GM18951 (cell line): ENCODE data around the gene GNAO1.
"Not testable (repeated sequence)": the region's sequence is repeated elsewhere in the genome, so short reads cannot be mapped to it uniquely, and the experiment has no call there.

Source experiments
- POLR2A ChIP-seq: IDR thresholded peaks from 4 replicates; pipeline ENCODE4 v1.6.1; 2011; ENCODE audit warnings: mild to moderate bottlenecking; ENCODE audit not compliant: insufficient read length, insufficient read depth; ENCODE audit errors: extremely low read depth
- in situ Hi-C: fragments of 300-500 bp; cut with MboI; formaldehyde crosslinking; loops from one replicate; pipeline ENCODE4 v1.12.0; 2022; ENCODE audit warnings: low sequenced_read_pairs, mixed read lengths, inconsistent platforms; ENCODE audit not compliant: unreplicated experiment

Gene GNAO1

DNA sequence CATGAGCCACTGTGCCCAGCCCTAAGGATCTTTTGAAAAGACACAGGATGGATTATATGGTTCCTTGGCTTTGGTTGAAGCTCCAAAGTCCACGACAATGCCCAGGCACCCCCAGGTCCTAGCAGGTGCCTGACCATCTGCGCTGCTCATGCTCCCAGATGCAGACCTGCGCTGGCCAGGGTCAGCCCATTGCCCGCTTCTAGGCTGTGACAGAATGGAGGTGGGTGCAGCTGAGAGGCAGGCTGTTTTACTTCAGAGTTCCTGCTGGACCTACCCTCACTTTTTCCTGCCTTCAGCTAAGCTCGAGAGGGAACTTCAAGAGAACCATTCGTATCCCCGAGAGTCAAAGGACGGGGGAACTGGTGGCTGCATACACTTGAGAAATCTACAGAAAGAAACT, 173.6 kb downstream of the GNAO1 start:
- in situ Hi-C loops, result no loop called here
- no peak for TF ChIP-seq POLR2A

DNA sequence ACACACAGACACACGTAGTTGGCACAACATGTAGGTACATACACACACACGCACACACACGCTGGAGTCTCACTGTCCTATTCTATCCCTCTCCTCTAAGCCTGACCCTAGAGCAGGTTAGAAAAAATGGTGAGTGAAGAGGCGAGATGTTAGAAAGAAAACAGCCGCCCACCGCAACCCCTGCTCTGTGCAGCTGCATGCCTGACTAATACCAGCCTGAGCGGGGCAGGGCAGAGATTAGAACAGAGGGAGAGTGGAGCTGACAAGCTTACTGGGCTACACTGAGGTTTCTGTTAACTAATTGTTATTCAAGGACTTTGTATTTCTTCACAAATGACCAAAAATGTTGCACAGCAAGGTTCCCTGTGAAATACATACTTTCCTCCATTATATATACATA, 174.3 kb downstream of the GNAO1 start:
- no peak for TF ChIP-seq POLR2A
- in situ Hi-C loops, result no loop called here

DNA sequence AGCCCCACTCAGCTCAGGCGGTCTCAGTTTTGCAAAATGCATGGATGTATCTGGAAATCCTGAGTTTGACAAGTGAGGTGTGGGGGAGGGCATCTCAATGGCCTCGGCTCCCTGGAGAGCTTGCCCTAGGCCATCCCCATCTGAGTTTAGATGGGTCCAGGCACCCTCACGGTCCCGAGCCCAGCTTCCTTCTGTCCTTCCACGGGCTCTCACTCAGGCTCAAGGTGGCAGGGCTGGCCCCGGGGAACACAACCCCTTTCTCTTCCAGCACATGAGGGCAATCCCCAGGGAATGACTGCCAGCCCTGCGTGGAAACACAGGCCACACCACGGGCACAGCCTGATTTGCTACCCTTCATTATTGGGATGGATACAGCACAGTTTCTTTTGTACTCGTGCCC, 175.7 kb downstream of the GNAO1 start:
- TF ChIP-seq POLR2A, result no peak
- in situ Hi-C loops, result no loop called here

DNA sequence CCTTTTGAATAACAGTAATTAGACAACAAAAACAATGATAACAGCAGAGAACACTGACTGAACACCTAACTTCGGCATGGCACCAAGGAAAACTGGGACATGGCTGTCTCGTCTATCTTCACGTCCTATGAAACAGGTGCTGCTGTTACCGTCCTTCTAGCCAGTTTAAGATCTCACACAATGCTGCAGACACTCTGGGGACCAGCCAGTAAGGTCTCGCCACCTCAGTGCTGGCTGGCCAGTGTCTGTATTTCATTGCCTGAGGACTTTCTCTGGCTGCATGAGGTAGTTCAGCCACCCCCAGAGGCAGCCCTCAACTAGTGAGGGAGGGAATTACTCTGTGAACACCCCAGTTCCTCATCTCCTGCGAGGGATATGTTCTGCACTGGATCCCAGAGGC, 176.5 kb downstream of the GNAO1 start:
- in situ Hi-C loops, result no loop called here
- TF ChIP-seq POLR2A, result no peak

DNA sequence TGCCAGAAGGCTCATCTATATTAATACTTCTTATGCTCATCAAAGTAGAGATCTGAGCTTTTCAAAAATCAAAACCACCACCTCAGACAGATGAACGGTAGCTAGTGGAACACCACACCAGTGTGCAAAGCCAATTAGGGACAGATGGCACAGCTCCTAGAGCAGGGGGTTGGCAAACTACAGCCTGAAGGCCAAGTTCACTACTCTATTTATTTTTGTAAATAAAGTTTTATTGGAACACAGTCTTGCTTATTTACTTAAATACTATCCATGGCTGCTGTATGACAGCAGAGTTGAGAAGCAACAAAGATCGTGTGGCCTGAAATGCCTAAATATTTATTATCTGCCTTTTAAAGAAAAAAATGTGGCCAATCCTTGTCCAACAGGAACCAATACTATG, 177.3 kb downstream of the GNAO1 start:
- in situ Hi-C loops, result no loop called here

DNA sequence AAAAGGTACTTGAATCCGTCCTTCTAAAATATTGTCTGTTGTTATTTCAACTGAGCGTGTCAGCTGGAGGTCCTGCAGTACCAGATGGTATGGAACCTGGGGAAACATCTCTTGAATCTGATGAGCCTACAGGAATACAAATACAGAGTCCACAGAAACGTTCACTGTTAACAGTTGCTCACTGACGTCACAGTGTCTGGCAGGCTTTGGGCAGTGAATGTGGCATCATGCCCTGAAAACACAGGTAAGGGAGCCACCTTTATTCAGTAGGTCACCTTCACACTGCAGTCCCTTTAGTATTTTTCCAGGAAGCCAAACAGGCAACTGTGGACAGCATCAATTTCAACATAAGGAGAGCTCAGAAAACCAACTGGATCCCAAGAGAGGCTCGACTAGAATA, 177.9 kb downstream of the GNAO1 start:
- TF ChIP-seq POLR2A, result no peak
- in situ Hi-C loops, result no loop called here

More for the DNA sequence above, 177.3 kb downstream of the GNAO1 start:
- TF ChIP-seq POLR2A, result no peak

DNA sequence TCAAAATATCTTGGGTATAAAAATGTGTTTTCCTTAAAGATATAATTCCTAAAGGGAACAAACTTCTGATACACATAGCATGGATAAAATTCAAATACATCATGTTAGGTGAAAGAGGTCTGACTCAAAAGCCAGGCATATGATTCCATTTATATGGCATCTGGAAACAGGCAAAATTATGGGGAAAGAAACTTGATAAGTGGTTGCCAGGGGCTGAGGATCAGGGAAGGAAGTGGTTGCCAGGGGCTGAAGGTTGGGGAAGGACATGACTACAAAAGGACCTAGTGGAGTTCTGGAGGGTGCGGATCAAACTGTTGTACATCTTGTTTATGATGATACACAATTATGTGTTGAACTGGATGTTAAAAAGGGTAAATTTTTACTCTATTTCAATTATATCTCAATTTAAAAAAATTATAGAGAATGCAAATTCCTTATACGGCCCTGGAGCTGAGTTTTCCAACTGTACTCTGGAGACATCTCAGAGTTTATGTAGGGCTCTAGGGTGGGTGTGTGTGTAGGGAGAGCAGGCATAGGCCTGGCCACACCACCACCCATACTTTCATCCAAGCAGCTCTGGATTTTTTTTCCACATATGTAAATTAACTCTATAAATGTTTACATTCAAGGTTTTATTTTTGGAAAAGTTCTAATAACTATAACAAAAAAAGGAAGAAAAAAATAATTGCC, 179.0 kb downstream of the GNAO1 start:
- TF ChIP-seq POLR2A, result no peak
- in situ Hi-C loops, result no loop called here

DNA sequence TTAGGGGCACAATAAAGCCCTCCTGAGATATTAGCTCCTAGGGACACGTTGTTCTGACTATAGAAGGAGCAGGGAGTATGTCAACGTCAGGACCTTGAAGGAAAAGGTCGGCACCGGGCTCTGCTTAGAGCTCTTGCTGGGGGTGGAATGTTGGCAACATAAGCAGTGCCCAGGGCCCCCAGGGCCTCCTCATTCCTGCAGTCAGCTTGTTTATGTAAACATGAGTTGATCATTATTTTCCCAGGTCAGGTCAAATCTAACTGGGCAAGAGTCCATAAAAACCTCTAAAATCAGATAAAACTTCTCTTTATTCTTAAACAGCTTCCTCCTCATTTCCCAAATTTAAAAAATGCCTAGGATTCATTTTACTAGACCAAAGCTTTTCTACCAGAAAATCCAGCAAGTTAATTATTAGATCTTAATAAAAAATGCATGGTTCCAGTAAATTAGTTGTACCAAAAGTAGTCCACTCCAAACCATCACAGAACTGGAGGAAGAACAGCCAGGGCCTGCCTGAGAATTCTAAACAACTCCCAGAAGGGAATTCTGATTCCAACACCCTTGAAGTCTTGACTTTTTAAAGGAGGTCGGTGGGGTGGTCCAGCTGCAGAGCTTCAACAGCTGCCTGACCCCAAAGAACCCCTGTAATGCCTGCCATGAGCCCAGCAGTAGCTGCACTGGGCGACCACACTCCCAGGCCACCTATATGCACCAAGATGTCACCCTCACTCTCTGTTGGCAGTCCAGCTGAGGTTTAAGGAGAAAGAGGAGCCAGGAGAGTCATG, 179.8 kb downstream of the GNAO1 start:
- in situ Hi-C loops, result no loop called here

DNA sequence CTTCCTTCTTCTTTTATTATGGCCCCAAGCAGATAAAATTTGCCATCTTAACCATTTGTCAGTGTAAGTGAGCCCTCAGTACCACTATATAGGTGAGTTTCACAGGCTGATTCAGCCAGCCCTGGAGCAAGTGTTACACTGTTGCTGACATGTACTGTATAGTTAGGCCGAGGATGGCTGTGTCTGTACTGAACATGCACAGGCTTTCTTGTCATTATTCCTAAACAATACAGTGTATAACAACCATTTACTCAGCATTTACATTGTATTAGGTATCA, 180.3 kb downstream of the GNAO1 start:
- in situ Hi-C loops, result no loop called here
- no peak for TF ChIP-seq POLR2A

More for the DNA sequence above, 179.8 kb downstream of the GNAO1 start:
- no peak for TF ChIP-seq POLR2A

DNA sequence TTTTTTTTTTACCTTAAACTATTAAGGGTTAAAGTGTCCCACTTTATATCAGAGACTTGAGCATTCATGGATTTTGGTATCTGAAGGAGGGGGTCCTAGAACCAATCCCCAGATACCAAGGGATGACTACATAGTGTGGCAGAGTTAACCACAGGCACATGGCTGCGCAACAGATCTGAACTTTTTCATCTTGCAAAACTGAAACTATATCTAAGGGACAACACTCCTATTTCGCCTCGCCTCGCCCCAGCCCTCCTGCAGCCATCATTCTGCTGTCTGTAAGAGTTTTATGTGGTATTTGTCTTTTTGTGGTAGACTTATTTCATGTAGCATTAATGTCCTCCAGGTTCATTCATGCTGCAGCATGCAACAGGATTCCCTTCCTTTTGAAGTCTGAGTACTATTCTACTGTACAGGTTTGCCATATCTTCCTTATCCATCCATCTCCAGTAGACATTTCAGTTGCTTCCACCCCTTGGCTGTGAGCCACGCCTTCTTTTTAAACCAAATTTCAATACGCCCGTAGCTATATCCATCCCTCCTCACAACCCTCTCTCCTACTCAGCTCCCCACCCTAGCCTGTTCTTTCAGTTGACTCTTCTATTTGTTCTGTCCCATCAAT, 180.8 kb downstream of the GNAO1 start:
- TF ChIP-seq POLR2A, result no peak
- in situ Hi-C loops, result no loop called here

DNA sequence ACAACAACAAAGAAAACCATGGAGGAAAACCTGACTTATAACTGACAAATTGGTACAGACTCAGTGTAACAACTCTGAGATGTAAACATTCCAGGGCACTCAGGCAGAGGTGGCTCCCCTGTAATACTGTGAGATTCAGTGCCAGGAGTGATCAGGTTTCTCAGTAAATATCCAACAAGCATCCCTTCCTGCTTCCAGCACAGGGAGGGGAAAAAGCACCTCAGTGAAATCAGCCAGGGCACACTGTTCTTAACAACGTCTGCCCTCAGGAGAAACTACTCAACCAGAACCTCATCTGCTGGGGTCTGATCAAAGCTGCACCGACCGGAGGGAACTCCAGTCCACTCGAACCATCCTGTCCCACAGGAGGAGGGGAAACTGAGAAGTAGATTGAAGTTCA, 181.7 kb downstream of the GNAO1 start:
- in situ Hi-C loops, result no loop called here

DNA sequence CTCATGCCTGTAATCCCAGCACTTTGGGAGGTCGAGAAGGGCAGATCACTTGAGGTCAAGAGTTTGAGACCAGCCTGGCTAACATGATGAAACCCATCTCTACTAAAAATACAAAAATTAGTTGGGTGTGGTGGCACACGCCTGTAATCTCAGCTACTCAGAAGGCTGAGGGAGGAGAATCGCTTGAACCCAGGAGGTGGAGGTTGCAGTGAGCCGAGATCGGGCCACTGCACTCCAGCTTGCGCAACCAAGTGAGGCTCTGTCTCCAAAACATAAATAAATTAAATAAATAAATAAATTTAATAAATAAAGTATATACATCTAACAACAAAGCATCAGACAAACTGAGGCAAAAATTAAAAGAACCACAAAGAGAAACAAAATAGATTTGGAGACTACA, 184.5 kb downstream of the GNAO1 start:
- in situ Hi-C loops, result not testable (repeated sequence)

More for the DNA sequence above, 181.7 kb downstream of the GNAO1 start:
- TF ChIP-seq POLR2A, result no peak

DNA sequence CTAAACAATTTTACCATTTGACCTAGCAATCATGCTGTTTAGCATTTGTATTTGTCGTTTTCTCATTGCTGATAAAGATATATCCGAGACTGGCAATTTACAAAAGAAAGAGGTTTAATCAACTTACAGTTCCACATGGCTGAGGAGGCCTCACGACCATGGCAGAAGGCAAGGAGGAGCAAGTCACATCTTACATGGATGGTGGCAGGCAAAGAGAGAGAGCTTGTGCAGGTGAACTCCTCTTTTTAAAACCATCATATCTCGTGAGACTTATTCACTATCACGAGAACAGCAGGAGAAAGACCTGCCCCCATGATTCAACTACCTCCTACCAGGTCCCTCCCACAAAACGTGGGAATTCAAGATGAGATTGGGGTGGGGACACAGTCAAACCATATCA, 187.8 kb downstream of the GNAO1 start:
- in situ Hi-C loops, result not testable (repeated sequence)

DNA sequence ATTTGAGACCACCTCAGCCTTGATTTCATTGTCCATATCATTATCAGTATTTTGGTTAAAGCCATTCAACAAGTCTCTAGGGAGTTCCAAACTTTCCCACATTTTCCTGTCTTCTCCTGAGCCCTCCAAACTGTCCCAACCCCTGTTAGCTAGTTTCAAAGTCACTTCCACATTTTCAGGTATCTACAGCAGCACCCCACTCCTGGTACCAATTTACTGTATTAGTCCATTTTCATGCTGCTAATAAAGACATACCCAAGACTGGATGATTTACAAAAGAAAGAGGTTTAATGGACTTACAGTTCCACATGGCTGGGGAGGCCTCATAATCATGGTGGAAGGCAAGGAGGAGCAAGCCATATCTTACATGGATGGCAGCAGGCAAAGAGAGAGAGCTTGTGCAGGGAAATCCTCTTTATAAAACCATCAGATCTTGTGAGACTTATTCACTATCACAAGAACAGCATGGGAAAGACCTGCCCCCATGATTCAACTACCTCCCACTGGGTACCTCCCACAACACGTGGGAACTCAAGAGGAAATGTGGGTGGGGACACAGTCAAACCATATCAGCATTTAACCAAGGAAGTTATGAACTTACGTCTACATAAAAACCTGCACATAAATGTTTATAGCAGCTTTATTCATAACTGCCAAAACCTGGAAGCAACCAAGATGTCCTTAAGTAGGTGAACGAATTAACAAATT, 189.6 kb downstream of the GNAO1 start:
- in situ Hi-C loops, result not testable (repeated sequence)
